HG03575 (cell line): ENCODE data around the gene LDHB.
"Not testable (repeated sequence)": the region's sequence is repeated elsewhere in the genome, so short reads cannot be mapped to it uniquely, and the experiment has no call there.

Experiments
- ATAC-seq: cut with Tn5 transposase; IDR thresholded peaks from one replicate; pipeline ENCODE4 v1.9.1; 2021; ENCODE audit not compliant: unreplicated experiment, insufficient number of reproducible peaks, low FRiP score; ENCODE audit errors: extremely low read depth

The LDHB gene

DNA sequence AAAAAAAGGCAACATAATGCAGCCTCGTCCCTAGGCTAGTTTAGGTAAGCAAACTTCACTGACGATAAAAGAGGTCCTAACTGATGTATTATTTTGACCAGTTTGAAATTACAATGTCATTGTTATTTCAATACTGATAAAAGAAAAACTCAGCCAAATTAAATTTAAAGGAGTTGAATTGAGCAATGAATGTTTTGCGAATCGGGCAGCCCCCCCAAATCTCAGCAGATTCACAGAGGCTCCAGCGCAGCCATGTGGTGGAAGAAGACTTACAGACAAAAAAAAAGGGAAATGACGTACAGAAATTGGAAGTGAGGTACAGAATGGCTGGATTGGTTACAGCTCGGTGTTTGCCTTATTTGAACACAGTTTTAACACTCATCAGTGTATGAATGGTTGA, 8.2 kb upstream of the LDHB start:
- ATAC-seq: no peak

GRCh38 chr12:21662122-21662792, 4.6 kb upstream of the LDHB start:
- ATAC-seq: no peak

DNA sequence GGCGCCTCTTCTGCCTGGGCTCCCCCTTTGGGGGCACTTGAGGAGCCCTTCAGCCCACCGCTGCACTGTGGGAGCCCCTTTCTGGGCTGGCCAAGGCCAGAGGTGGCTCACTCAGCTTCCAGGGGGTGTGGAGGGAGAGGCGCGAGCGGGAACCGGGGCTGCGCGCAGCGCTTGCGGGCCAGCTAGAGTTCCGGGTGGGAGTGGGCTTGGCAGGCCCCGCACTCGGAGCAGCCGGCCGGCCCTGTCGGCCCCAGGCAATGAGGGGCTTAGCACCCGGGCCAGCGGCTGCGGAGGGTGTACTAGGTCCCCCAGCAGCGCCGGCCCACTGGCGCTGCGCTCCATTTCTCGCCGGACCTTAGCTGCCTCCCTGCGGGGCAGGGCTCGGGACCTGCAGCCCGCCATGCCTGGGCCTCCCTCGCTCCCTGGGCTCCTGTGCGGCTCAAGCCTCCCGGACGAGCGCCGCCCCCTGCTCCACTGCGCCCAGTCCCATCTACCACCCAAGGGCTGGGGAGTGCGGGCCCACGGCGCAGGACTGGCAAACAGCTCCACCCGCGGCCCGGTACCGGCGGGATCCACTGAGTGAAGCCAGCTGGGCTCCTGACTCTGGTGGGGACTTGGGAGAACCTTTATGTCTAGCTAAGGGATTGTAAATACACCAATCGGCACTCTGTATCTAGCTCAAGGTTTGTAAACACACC, 3.9 kb upstream of the LDHB start:
- ATAC-seq: not testable (repeated sequence)

- no peak for ATAC-seq
Observed at GRCh38 chr12:21659383-21659782, 1.7 kb upstream of the LDHB start.

GRCh38 chr12:21656905-21657325, 727 bp downstream of the LDHB start:
- no peak for ATAC-seq

- ATAC-seq: no peak
Observed at GRCh38 chr12:21655591-21655990, 2.1 kb downstream of the LDHB start.

- no peak for ATAC-seq
Observed at GRCh38 chr12:21651821-21652220, 5.8 kb downstream of the LDHB start.

GRCh38 chr12:21650997-21651396, 6.6 kb downstream of the LDHB start:
- ATAC-seq: no peak

DNA sequence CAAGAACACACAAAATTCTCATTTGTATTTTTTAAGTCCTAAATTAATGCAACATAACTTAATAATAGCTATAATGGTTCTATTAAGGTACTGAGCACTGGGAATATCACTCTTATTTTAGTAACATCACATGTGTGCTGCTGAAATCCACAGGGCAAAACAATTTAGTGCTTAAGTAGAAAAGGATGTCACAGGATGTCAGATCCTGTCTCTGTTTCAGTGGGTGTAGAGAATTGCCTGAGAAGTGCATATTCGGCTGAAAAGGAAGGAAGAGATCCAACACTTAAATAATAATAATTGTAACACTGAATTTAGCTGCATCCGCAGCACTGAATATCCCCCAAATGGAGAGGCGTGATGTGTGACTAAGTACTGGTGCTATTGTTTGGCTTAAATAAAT, 8.6 kb downstream of the LDHB start:
- ATAC-seq: no peak

DNA sequence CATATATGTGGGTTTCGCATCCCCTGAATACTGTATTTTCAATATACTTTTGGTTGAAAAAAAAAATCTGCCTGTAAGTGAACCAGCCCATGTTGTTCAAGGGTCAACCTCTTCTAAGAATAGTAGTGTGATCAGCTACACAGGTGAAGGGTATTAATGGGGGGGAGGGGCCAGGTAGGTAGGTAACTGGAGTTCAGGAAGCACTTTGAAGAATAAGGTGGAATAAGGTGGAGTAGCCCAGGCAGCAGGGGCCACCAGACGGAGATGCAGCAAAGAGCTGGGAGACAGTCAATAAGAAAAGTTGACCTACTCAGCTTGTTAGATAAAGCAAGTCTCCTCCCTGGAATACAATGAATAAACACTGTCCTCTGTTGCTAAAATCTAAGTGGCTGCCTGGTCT, 9.3 kb downstream of the LDHB start:
- no peak for ATAC-seq

DNA sequence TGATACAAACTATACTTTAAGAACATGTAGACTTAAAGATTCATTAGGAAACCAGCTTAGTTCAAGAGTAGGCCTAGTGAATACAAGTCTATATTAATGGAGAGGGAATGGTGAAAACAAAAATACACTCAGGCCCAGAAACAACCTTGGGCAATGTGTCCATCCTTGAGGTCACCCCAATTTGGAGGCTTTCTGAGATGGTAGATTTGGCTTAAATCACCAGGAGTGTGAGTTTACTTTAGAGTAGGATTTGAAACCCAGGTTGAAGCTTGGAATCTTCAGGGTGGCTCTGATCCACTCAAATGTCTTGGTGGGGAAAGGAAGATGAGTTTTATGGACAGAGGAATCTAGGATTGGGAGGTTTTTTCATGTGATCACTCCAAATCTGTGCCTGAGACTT, 10.5 kb downstream of the LDHB start:
- ATAC-seq: no peak

DNA sequence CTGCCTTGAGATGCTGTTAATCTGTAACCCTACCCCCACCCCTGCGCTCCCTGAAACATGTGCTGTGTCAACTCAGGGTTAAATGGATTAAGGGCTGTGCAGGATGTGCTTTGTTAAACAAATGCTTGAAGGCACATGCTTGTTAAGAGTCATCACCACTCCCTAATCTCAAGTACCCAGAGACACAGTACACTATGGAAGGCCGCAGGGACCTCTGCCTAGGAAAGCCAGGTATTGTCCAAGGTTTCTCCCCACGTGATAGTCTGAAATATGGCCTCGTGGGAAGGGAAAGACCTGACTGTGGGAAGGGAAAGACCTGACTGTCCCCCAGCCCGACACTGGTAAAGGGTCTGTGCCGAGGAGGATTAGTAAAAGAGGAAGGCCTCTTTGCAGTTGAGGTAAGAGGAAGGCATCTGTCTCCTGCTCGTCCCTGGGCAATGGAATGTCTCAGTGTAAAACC, 12.6 kb downstream of the LDHB start:
- not testable (repeated sequence) for ATAC-seq

GRCh38 chr12:21644516-21644915, 13.1 kb downstream of the LDHB start:
- ATAC-seq: no peak

- ATAC-seq: no peak
Observed at GRCh38 chr12:21643758-21644157, 13.9 kb downstream of the LDHB start.

GRCh38 chr12:21642707-21643389, 14.8 kb downstream of the LDHB start:
- ATAC-seq: no peak

GRCh38 chr12:21638054-21638891, 19.4 kb downstream of the LDHB start:
- ATAC-seq: no peak

- ATAC-seq: no peak
Observed at GRCh38 chr12:21634245-21634644, 23.4 kb downstream of the LDHB start.

DNA sequence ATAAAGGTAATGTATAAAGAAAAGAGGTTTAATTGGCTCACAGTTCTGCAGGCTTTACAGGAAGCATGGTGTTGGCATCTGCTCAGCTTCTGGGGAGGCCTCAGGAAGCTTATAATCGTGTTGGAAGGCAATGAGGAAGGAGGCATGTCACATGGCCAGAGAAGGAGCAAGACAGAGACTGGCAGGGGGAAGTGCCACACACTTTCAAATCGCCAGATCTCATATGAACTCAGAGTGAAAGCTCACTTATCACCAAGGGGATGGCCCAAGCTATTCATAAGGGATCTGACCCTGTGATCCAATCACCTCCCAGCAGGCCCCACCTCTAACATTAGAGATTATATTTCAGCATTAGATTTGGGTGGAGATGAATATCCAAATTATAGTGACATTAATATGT, 26.3 kb downstream of the LDHB start:
- no peak for ATAC-seq

DNA sequence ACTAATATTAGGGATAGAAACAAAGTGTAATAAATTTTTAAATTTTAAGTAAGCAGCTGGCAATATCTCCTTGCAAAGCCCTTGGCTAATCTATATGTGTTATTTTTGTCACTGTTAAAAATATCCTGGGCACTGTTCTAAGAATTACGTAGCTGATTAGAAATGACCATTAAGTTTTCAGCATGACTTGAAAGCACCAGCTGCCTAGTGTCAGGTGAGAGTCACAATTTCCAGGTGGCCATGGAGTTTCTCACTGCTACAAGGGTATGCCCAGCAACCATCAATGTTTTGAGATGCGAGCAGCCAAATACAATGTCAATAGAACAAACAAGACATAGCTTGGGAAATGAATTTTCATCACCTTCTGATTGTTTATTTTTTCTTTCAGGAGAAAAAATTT, 29.7 kb downstream of the LDHB start:
- no peak for ATAC-seq
